Natural killer cell (primary cell): ENCODE measurements around the gene CD52. TPM values are rescaled to one million over a fixed set of nuclear protein-coding genes. Genes with fewer than 3 reads are reported as not detected.

Source experiments
- ATAC-seq, 3 donors: fragments of 150-1000 bp in 2 of 3; fragments of 200-7000 bp in 1 of 3; cut with Tn5 transposase; 1 replicate in 1 of 3; 2 replicates in 2 of 3; pipeline ENCODE4 v1.10.0; 2021; ENCODE audit warnings: mild to moderate bottlenecking in 2 of 3, moderate library complexity in 2 of 3
- DNase-seq, 2 donors: peaks; one replicate each; pipeline versions ENCODE4 v3.0.0 to v3.0.0-alpha.2; 2013 to 2021; ENCODE audit warnings: mixed read lengths in 1 of 2
- H3K27ac ChIP-seq: one replicate; pipeline ENCODE4 v1.5.1; 2013; ENCODE audit warnings: mild to moderate bottlenecking, low read length
- H3K27me3 ChIP-seq: one replicate; pipeline ENCODE4 v1.6.1; 2013; ENCODE audit warnings: low read length; ENCODE audit not compliant: control insufficient read depth, insufficient read depth
- H3K36me3 ChIP-seq: one replicate; pipeline ENCODE4 v1.6.1; 2013; ENCODE audit warnings: low read length; ENCODE audit not compliant: control insufficient read depth, insufficient read depth
- H3K4me1 ChIP-seq: one replicate; pipeline ENCODE4 v1.6.1; 2013; ENCODE audit warnings: low read length; ENCODE audit not compliant: control insufficient read depth, insufficient read depth
- H3K4me3 ChIP-seq: one replicate; pipeline ENCODE4 v1.5.1; 2013; ENCODE audit warnings: low read length
- H3K9me3 ChIP-seq: one replicate; pipeline ENCODE4 v1.6.1; 2013; ENCODE audit warnings: low read length; ENCODE audit not compliant: control insufficient read depth, insufficient read depth
- H3K27ac Mint-ChIP-seq, 2 donors: one replicate each; pipeline ENCODE4 v1.8.0; 2022; ENCODE audit warnings: mild to moderate bottlenecking in 2 of 2, mixed read lengths in 2 of 2, moderate library complexity in 1 of 2
- H3K27me3 Mint-ChIP-seq, 2 donors: one replicate each; pipeline ENCODE4 v1.8.0; 2022; ENCODE audit warnings: low read depth in 2 of 2, mixed read lengths in 2 of 2
- H3K36me3 Mint-ChIP-seq: one replicate; pipeline ENCODE4 v1.8.0; 2022; ENCODE audit warnings: mixed read lengths
- H3K4me1 Mint-ChIP-seq, 2 donors: one replicate each; pipeline ENCODE4 v1.8.0; 2022; ENCODE audit warnings: mixed read lengths in 2 of 2
- H3K4me3 Mint-ChIP-seq: one replicate; pipeline ENCODE4 v1.8.0; 2022; ENCODE audit warnings: mild to moderate bottlenecking, moderate library complexity, mixed read lengths
- H3K9me3 Mint-ChIP-seq, 2 donors: one replicate each; pipeline ENCODE4 v1.8.0; 2022; ENCODE audit warnings: mixed read lengths in 2 of 2
- WGBS: methylation state at CpG from one replicate; pipeline ENCODE4 v1.1.7; 2013; ENCODE audit warnings: missing lambda C conversion rate; ENCODE audit not compliant: insufficient coverage; 5-methylcytosine and 5-hydroxymethylcytosine counted together
- intact Hi-C: fragments of 100-400 bp; cut with micrococcal nuclease; formaldehyde crosslinking; loops from one replicate; pipeline ENCODE4 v1.14.2; 2022
- total RNA-seq, 4 donors: library from RNA; stranded (reverse); fragments of 120-200 nt in 1 of 4; gene quantifications; one replicate each; pipeline versions ENCODE4 v1.2.3 to v1.2.4, GENCODE V29; 2013 to 2022
- TF ChIP-seq, protein P1 (sequence below): fragments of 200-600 bp; IDR thresholded peaks from one replicate; pipeline ENCODE4 v1.8.0; 2022; ENCODE audit warnings: antibody characterized with exemption

CD52 gene
- total RNA-seq, 3 donors from 2014 or later (not counting 1 experiment from before 2014, with no cell fraction given) = 454 to 485 (median 482) TPM

DNA sequence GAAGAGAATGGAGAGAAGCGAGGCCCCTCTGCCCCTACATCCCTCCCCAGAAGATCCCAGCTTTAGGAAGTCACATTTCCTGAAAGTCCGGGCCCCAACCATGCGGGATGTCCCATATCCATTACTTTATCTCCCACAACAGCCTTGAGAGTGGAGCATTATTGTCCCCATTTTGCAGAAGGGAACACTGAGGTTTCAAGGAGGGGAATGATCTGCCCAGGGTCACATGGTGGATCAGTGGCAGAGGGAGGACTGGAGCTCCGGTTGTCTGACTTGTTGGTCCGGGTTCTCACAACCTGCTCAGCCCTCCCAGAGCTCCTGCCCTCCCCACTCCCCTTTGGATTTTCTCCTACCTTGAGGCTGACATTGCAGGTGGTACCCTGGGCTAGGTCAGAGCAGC is 38.3 kb downstream of the CD52 start:
- Histone ChIP-seq H3K27ac (no peak overlapping the region), H3K36me3 (no peaks in the 10 kb centered on the region), H3K27me3 (peaks cover 15% of the 10 kb centered on the region), H3K4me3 (no peak overlapping the region), H3K4me1 (peaks cover 26% of the 10 kb centered on the region), H3K9me3 (no peaks in the 10 kb centered on the region)
- intact Hi-C loops = no loop called here
- Mint-ChIP-seq H3K36me3 (no peaks in the 10 kb centered on the region), H3K4me1 (peaks cover 23 to 28% of the 10 kb centered on the region in 2 donors), H3K27ac (no peak overlapping the region), H3K4me3 (no peak overlapping the region), H3K9me3 (no peaks in the 10 kb centered on the region), H3K27me3 (peaks cover 31 to 42% of the 10 kb centered on the region in 2 donors)
- ATAC-seq (no peak), DNase-seq (no peak)
- 91% methylated on average over 5 of the region's 5 CpGs for WGBS
- TF ChIP-seq, protein P1, sequence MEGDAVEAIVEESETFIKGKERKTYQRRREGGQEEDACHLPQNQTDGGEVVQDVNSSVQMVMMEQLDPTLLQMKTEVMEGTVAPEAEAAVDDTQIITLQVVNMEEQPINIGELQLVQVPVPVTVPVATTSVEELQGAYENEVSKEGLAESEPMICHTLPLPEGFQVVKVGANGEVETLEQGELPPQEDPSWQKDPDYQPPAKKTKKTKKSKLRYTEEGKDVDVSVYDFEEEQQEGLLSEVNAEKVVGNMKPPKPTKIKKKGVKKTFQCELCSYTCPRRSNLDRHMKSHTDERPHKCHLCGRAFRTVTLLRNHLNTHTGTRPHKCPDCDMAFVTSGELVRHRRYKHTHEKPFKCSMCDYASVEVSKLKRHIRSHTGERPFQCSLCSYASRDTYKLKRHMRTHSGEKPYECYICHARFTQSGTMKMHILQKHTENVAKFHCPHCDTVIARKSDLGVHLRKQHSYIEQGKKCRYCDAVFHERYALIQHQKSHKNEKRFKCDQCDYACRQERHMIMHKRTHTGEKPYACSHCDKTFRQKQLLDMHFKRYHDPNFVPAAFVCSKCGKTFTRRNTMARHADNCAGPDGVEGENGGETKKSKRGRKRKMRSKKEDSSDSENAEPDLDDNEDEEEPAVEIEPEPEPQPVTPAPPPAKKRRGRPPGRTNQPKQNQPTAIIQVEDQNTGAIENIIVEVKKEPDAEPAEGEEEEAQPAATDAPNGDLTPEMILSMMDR = no peak

DNA sequence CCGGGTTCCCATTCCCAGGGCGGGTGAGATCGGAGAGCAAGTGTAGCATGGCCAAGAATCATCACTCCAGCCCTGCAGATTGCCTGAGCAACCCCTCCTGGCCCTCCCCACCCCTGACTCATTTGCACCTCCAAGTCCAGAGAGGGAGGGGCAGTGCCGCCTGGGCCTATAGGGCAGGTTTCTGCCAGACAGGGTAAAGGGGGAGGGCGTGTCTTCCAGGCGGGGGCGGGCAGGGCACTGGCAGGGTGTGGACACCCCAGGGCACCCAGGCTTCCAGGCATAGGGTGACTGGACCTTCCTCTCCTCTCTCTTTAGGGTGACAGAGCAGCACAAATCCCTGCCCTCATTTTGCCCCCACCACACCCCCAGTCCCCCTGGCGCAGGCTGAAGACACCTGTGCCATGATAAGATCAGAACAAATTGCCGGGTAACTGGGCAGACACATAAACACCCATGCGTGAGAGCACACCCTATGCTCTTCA is 39.4 kb downstream of the CD52 start:
- ATAC-seq = no peak
- peaks cover 27% of the 10 kb centered on the region for H3K4me1 ChIP-seq
- Mint-ChIP-seq H3K4me1 (peaks cover 27 to 29% of the 10 kb centered on the region in 2 donors), H3K9me3 (no peaks in the 10 kb centered on the region), H3K27me3 (peaks cover 42 to 47% of the 10 kb centered on the region in 2 donors), H3K4me3 (no peak overlapping the region), H3K36me3 (no peaks in the 10 kb centered on the region), H3K27ac (no peak overlapping the region)
- no peak for DNase-seq
- H3K27ac ChIP-seq = no peak overlapping the region
- 85% methylated on average over 10 of the region's 10 CpGs for WGBS
- intact Hi-C loops = no loop called here
- H3K27me3 ChIP-seq = peaks cover 24% of the 10 kb centered on the region
- H3K4me3 ChIP-seq = no peak overlapping the region
- H3K36me3 ChIP-seq = no peaks in the 10 kb centered on the region
- TF ChIP-seq, protein P1 = no peak
- H3K9me3 ChIP-seq = no peaks in the 10 kb centered on the region

DNA sequence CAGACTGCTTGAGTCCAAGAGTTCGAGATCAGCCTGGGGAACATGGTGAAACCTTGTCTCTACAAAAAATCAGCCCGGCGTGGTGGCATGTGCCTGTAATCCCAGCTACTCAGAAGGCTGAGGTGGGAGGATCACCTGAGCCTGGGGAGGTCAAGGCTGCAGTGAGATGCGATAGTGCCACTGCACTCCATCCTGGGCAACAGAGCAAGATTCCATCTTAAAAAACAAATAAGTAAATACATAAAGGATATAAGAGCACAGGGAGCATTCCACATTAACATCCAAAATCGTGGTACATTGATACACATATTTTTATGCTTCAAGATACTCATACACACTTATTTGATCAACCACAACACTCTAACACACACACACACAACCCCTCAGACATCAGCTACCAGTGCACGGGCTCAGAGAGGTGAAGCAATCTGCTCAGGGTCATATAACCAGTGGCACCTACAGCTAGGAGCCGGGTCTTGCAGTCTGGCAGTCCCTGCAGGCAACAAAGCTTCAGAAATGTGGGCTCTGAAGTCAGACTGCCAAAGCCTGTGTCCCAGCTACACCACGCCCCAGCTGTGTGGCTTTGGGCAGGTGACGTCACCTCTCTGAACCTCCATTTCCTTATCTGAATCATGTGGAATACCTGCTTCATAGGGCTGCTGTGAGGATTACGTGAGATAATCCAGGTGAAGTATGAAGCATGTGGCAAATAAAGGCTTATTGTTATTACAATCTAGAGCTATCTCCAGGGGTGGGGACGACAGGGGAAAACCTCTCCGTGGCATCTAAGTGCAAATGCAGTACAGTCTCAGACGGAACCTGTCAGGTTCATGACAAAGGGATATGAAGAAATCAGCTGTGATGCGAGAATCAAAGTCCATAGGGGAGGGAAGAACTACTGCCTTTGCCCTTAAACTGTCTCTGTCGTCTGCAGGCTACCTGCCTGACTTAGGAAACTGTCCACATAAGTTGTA is 40.9 kb downstream of the CD52 start:
- Mint-ChIP-seq H3K27me3 (peaks cover 48 to 57% of the 10 kb centered on the region in 2 donors), H3K36me3 (no peaks in the 10 kb centered on the region), H3K4me1 (peaks cover 37 to 38% of the 10 kb centered on the region in 2 donors), H3K4me3 (peak overlapping the region; percentile 35), H3K9me3 (no peaks in the 10 kb centered on the region), H3K27ac (no peak overlapping the region)
- peak in 2 of 3 donors; percentile 15 to 33 for ATAC-seq
- WGBS = 70% methylated on average over 14 of the region's 15 CpGs
- H3K27me3 ChIP-seq = peaks cover 28% of the 10 kb centered on the region
- H3K4me3 ChIP-seq = no peak overlapping the region
- H3K9me3 ChIP-seq = no peaks in the 10 kb centered on the region
- DNase-seq = peak in 1 of 2 donors; percentile 89
- H3K27ac ChIP-seq = no peak overlapping the region
- intact Hi-C loops = no loop called here
- H3K4me1 ChIP-seq = peaks cover 37% of the 10 kb centered on the region
- no peaks in the 10 kb centered on the region for H3K36me3 ChIP-seq
- TF ChIP-seq, protein P1 = no peak
